GM21737 (cell line): ENCODE results near the gene LDLR.
"Not testable (repeated sequence)": the region's sequence is repeated elsewhere in the genome, so short reads cannot be mapped to it uniquely, and the experiment has no call there.

Source experiments
- ATAC-seq: cut with Tn5 transposase; IDR thresholded peaks from one replicate; pipeline ENCODE4 v1.9.1; 2021; ENCODE audit warnings: mild to moderate bottlenecking, moderate library complexity; ENCODE audit not compliant: unreplicated experiment

LDLR gene

GRCh38 chr19:11103667-11104066, 14.4 kb downstream of the LDLR start:
- ATAC-seq: not testable (repeated sequence)

- ATAC-seq: no peak
Measured at GRCh38 chr19:11105014-11105636, 15.9 kb downstream of the LDLR start.

- no peak for ATAC-seq
Measured at GRCh38 chr19:11106477-11106876, 17.2 kb downstream of the LDLR start.

GRCh38 chr19:11108746-11109145, 19.5 kb downstream of the LDLR start:
- no peak for ATAC-seq

DNA sequence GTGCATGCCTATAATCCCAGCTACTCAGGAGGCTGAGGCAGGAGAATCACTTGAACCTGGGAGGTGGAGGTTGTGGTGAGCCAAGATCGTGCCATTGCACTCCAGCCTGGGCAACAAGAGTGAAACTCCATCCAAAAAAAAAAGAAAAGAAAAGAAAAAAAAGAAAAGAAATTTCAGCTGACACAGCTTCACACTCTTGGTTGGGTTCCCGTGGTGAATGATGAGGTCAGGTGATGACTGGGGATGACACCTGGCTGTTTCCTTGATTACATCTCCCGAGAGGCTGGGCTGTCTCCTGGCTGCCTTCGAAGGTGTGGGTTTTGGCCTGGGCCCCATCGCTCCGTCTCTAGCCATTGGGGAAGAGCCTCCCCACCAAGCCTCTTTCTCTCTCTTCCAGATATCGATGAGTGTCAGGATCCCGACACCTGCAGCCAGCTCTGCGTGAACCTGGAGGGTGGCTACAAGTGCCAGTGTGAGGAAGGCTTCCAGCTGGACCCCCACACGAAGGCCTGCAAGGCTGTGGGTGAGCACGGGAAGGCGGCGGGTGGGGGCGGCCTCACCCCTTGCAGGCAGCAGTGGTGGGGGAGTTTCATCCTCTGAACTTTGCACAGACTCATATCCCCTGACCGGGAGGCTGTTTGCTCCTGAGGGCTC, 22.0 kb downstream of the LDLR start:
- no peak for ATAC-seq

GRCh38 chr19:11111771-11112144, 22.5 kb downstream of the LDLR start:
- no peak for ATAC-seq

DNA sequence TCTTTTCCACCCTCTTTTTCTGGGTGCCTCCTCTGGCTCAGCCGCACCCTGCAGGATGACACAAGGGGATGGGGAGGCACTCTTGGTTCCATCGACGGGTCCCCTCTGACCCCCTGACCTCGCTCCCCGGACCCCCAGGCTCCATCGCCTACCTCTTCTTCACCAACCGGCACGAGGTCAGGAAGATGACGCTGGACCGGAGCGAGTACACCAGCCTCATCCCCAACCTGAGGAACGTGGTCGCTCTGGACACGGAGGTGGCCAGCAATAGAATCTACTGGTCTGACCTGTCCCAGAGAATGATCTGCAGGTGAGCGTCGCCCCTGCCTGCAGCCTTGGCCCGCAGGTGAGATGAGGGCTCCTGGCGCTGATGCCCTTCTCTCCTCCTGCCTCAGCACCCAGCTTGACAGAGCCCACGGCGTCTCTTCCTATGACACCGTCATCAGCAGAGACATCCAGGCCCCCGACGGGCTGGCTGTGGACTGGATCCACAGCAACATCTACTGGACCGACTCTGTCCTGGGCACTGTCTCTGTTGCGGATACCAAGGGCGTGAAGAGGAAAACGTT, 24.0 kb downstream of the LDLR start:
- ATAC-seq: no peak

DNA sequence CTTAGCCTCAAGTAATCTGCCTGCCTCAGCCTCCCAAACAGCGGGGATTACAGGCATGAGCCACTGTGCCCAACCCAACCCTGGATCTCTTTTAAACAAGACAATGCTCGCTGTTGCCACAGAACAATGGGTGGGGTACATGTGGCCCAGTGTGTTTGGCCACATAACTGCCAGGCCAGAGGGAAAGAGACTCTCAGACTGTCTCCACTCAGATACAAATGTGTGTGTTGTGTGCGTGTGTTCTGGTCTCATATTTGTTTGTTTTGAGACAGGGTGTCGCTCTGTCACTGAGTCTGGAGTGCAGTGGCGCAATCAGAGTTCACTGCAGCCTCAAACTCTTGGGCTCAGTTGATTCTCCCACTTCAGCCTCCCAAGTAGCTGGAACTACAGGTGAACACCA, 25.8 kb downstream of the LDLR start:
- no peak for ATAC-seq

DNA sequence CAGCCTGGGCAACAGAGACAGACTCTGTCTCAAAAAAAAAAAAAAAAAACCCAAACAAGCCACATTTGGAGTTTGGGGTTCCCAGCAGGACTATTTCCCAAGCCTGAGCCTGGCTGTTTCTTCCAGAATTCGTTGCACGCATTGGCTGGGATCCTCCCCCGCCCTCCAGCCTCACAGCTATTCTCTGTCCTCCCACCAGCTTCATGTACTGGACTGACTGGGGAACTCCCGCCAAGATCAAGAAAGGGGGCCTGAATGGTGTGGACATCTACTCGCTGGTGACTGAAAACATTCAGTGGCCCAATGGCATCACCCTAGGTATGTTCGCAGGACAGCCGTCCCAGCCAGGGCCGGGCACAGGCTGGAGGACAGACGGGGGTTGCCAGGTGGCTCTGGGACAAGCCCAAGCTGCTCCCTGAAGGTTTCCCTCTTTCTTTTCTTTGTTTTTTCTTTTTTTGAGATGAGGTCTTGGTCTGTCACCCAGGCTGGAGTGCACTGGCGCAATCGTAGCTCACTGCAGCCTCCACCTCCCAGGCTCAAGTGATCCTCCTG, 26.7 kb downstream of the LDLR start:
- ATAC-seq: no peak

- ATAC-seq: no peak
Measured at GRCh38 chr19:11116507-11116906, 27.2 kb downstream of the LDLR start.

- ATAC-seq: not testable (repeated sequence)
Measured at GRCh38 chr19:11121963-11122362, 32.7 kb downstream of the LDLR start.

DNA sequence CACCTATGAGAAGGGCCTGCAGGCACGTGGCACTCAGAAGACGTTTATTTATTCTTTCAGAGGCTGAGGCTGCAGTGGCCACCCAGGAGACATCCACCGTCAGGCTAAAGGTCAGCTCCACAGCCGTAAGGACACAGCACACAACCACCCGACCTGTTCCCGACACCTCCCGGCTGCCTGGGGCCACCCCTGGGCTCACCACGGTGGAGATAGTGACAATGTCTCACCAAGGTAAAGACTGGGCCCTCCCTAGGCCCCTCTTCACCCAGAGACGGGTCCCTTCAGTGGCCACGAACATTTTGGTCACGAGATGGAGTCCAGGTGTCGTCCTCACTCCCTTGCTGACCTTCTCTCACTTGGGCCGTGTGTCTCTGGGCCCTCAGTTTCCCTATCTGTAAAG, 33.9 kb downstream of the LDLR start:
- no peak for ATAC-seq

- not testable (repeated sequence) for ATAC-seq
Measured at GRCh38 chr19:11124157-11124556, 34.9 kb downstream of the LDLR start.

DNA sequence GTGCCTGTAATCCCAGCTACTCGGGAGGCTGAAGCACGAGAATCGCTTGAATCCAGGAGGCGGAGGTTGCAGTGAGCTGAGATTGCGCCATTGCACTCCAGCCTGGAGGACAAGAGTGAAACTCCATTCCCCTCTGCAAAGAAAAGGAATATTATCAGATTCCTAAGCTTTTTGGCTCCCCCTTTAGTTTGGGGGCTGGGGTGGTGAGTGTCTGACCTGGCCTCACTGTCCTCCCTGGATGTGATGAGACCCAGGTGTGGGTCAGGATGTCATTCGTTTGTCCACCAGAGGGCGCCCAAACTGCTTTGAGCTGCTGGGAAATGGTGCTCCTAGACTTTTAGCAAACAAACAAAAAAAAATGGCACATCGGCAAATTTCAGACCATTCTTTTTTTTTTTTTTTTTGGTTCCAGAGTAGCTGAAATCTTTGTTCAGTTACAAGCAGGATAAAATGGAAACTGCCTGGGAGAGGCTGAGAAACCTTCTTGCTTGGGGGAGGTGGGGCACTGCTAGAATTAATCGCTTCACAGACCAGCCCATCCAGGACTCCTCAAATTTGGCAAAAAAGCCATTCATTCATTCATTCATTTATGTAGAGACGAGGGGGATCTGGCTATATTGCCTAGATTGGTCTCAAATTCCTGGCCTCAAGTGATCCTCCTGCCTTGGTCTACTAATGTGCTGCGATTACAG, 36.9 kb downstream of the LDLR start:
- no peak for ATAC-seq

GRCh38 chr19:11127905-11128304, 38.6 kb downstream of the LDLR start:
- no peak for ATAC-seq

DNA sequence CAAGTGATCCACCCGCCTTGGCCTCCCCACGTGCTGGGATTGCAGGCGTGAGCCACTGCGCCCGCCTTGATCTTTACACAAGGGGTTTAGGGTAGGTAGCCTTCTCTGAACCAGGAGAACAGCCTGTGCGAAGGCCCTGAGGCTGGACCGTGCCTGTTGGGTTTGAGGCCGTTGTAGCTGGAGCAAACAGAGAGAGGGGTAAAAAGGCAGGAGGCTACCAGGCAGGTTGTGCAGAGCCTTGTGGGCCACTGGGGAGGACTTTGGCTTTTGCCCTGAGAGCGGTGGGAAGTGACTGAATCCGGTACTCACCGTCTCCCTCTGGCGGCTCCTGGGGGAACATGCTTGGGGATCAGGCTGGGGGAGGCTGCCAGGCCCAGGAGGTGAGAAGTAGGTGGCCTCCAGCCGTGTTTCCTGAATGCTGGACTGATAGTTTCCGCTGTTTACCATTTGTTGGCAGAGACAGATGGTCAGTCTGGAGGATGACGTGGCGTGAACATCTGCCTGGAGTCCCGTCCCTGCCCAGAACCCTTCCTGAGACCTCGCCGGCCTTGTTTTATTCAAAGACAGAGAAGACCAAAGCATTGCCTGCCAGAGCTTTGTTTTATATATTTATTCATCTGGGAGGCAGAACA, 41.7 kb downstream of the LDLR start:
- no peak for ATAC-seq

- ATAC-seq: no peak
Measured at GRCh38 chr19:11131471-11131870, 42.2 kb downstream of the LDLR start.

DNA sequence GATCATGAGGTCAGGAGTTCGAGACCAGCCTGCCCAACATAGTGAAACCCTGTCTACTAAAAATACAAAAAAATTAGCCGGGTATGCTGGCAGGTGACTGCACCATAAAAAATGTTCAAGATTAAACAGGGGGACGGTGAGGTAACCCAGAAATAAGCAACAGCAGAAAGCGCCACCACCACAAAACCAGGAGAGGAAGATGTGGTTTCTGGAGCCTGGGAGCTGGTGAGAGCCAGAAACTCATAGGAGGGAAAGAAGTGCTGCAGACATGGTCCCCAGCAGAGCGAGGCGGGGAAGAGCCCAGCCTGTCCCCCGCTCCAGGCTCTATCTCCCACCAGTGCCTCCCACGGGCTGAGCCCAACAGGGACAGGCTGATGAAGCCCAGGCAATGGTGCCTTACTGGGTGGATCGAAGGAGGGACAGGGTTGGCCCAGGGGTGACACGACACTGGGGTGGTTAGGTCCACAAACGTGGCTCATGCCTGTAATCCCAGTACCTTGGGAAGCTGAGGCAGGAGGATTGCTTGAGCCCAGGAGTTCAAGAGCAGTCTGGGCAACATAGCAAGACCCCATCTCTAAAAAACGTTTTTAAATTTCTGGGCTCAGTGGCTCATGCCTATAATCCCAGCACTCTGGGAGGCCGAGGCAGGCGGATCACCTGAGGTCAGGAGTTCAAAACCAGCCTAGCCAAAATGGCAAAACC, 47.3 kb downstream of the LDLR start:
- ATAC-seq: no peak

DNA sequence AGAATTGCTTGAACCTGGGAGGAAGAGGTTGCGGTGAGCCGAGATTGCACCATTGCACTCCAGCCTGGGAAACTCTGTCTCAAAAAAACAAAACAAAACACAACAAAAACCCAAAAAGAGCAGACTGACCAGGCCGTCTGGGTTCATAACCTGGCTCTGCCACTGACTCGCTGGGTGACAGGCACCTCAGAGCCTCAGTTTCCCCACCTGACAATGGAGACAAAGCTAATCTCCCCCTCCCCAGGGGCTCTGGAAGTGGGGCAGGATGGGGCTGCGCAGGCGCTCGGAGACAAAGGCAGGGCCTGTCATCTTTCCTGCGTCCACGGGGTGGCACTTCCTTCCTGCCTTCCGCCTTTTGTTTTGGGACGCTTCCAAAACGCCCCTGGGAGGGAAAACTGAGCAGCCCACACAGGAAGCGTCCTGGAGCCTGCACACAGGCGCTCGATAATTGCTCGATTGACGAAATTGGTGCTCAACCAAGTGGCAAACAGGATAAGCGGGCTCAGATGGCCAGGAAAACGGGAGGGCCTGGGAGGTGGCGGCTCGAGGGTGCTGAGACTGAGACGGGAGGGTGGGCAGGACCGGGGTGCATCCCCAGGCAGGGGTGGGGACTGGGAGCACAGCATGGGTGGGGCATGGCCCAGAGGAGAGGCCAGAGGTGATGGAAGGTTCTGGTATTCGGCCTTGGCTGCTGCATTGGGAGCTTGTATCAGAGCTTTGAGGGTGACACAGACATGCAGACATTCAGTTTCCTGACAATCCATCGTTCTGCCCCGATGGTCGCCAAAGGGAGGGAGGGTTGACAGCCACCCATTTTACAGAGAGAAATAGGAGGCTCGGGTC, 48.5 kb downstream of the LDLR start:
- ATAC-seq: no peak
